Lower leg skin (tissue), 4 donors: ENCODE measurements around the gene MYH7B. TPM values are rescaled to one million over a fixed set of nuclear protein-coding genes. Genes with fewer than 3 reads are reported as not detected.

ENCODE experiments used
- DNase-seq, 2 donors: peaks; one replicate each; pipeline ENCODE4 v3.0.0-alpha.2; 2019; ENCODE audit warnings: low spot score in 2 of 2
- H3K4me3 ChIP-seq: fragments of 200-600 bp; sonication (generic); 2 replicates; pipeline ENCODE4 v1.5.1; 2017; ENCODE audit warnings: mild to moderate bottlenecking, low read depth; ENCODE audit not compliant: poor library complexity, severe bottlenecking
- CTCF ChIP-seq, 3 donors: fragments of 450-650 bp; IDR thresholded peaks; one replicate each; pipeline ENCODE4 v1.5.1; 2016; ENCODE audit warnings: antibody characterized with exemption in 3 of 3, mild to moderate bottlenecking in 3 of 3, moderate library complexity in 2 of 3
- POLR2A ChIP-seq, 2 donors: fragments of 450-650 bp; IDR thresholded peaks; one replicate each; pipeline ENCODE4 v1.6.1; 2016 to 2017; ENCODE audit warnings: antibody characterized with exemption in 2 of 2, mild to moderate bottlenecking in 1 of 2, moderate library complexity in 1 of 2
- WGBS, 2 donors: methylation state at CpG; one replicate each; pipeline ENCODE4 v1.1.5; 2018; 5-methylcytosine and 5-hydroxymethylcytosine counted together
- intact Hi-C: fragments of 100-400 bp; cut with DNase I; formaldehyde crosslinking; loops from one replicate; pipeline ENCODE4 v1.15.0; 2023; ENCODE audit warnings: low total_unique reads
- total RNA-seq, 4 donors: library from RNA; depleted of rRNA; stranded (reverse); fragments of >200 nt; gene quantifications; one replicate each; pipeline ENCODE4 v1.1.0, GENCODE V29; 2016

MYH7B gene
- total RNA-seq, 4 donors from 2014 or later: 0.10 to 0.27 (median 0.18) TPM

GRCh38 chr20:34921436-34921835 lies 34.2 kb upstream of the MYH7B start:
- no peak for DNase-seq
- H3K4me3 ChIP-seq: no peak overlapping the region
- 65 to 74% methylated on average over 3 of the region's 3 CpGs for WGBS, 2 donors
- intact Hi-C loops: no loop called here
- TF ChIP-seq POLR2A (IDR thresholded peaks at IDR 0.05): no peak
- no peak for TF ChIP-seq CTCF (IDR thresholded peaks at IDR 0.05)

DNA sequence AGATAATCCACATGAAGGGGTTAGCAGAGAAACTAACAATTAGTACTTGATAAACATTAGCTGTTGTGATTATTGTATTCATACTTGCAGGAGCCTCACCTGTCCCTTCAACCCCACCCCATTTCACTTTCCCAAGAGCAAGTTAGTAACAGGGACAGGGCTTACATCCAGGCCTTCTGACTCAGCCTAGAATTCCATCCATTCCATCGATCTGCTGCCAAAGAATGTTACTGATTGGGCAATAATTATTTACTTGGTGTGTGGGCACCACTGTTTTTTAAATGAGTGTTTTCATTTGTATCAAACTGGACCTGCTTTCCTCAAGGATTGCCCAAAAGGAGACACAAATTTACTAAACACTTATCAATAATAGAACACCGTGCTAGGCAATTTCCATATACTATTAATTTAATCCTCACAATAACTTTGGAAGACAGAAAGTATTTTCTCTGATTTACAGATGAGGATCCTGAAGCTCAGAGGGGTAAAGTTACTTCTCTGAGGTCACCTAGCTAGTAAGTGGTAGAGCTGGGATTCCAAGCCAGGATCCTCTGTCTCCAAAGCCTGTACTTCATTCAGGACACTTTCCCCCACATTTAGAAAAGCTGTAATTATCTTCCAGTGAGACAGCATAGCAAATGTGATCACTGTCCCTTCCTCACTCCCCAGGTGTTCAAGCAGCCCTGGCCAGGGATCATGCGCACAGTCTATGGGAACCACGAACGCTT lies 32.9 kb upstream of the MYH7B start:
- peak in 1 of 2 donors; percentile 71 for DNase-seq
- TF ChIP-seq POLR2A (IDR thresholded peaks at IDR 0.05) (no peak), CTCF (IDR thresholded peaks at IDR 0.05) (no peak)
- intact Hi-C loops: no loop called here
- H3K4me3 ChIP-seq: no peak overlapping the region
- WGBS, 2 donors: 66 to 75% methylated on average over 5 of the region's 5 CpGs

GRCh38 chr20:34923414-34923813 lies 32.3 kb upstream of the MYH7B start:
- no peak overlapping the region for H3K4me3 ChIP-seq
- DNase-seq: no peak
- intact Hi-C loops: no loop called here
- TF ChIP-seq CTCF (IDR thresholded peaks at IDR 0.05) (no peak), POLR2A (IDR thresholded peaks at IDR 0.05) (no peak)
- WGBS, 2 donors: 95 to 97% methylated on average over 2 of the region's 2 CpGs

DNA sequence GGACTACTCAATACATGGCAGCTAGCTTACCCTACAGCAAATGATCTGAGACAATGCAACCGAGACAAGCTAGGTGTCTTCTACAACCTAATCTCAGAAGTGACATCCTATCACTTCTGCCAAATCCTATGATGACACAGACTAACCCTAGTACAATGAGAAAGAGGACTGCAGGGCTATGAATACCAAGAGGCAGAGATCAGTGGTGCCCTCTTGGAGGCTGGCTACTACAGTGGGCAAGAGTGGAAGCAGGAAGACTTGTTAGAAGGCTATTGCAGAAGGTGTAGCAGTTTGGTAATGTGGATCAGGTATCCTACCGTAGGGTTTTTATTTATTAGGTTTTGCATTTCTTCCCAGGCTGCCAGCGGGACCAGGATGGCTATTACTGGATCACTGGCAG lies 30.3 kb upstream of the MYH7B start:
- DNase-seq: no peak
- 92 to 99% methylated on average over 3 of the region's 3 CpGs for WGBS, 2 donors
- intact Hi-C loops: no loop called here
- TF ChIP-seq POLR2A (IDR thresholded peaks at IDR 0.05) (no peak), CTCF (IDR thresholded peaks at IDR 0.05) (no peak)
- no peak overlapping the region for H3K4me3 ChIP-seq

DNA sequence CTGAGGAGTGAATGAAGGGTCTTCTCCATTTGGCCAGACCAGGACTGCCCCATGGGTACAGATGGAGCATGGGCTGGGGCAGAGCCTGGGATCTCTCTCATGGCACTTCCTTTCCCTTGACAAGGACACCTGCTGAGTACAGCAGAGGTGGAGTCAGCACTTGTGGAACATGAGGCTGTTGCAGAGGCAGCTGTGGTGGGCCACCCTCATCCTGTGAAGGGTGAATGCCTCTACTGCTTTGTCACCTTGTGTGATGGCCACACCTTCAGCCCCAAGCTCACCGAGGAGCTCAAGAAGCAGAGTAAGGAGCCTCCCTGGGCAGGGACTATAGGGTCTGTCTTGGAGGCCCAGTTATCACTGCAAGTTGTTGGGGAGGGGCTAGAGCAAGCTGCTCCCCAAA lies 29.7 kb upstream of the MYH7B start:
- no peak for DNase-seq
- intact Hi-C loops: no loop called here
- TF ChIP-seq POLR2A (IDR thresholded peaks at IDR 0.05) (no peak), CTCF (IDR thresholded peaks at IDR 0.05) (no peak)
- whole genome bisulfite sequencing, 2 donors: 100% methylated on average over 1 of the region's 1 CpG
- no peak overlapping the region for H3K4me3 ChIP-seq

- H3K4me3 ChIP-seq: no peak overlapping the region
- no peak for TF ChIP-seq CTCF (IDR thresholded peaks at IDR 0.05)
- no peak for TF ChIP-seq POLR2A (IDR thresholded peaks at IDR 0.05)
- DNase-seq: no peak
- intact Hi-C loops: no loop called here
- WGBS, 2 donors: 100% methylated on average over 1 of the region's 1 CpG
These were observed 29.1 kb upstream of the MYH7B start for GRCh38 chr20:34926581-34926980.
